ENCODE data around the gene TCP11.

TCP11 gene

DNA sequence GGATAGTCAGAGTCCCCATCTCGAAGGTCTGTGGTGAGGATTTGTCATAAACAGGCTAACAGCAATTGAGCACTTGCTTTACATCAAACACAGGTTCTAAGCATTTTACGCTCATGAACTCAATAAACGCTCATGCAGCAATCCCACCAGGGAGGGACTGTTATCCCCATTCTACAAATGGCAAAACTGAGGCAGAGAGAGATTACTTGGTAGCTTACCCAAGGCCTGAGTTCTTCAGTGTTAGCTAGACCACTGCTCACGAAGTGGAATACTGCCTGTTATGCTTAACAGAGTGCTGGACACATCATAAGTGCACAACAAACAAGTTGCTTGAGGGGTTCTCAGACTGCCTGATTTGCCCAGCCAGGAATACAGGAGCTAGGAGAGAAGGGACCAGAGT lies 23.7 kb upstream of the TCP11 start:
- peak overlapping the region; percentile 62 for H3K27ac ChIP-seq
- TF ChIP-seq, protein P1, sequence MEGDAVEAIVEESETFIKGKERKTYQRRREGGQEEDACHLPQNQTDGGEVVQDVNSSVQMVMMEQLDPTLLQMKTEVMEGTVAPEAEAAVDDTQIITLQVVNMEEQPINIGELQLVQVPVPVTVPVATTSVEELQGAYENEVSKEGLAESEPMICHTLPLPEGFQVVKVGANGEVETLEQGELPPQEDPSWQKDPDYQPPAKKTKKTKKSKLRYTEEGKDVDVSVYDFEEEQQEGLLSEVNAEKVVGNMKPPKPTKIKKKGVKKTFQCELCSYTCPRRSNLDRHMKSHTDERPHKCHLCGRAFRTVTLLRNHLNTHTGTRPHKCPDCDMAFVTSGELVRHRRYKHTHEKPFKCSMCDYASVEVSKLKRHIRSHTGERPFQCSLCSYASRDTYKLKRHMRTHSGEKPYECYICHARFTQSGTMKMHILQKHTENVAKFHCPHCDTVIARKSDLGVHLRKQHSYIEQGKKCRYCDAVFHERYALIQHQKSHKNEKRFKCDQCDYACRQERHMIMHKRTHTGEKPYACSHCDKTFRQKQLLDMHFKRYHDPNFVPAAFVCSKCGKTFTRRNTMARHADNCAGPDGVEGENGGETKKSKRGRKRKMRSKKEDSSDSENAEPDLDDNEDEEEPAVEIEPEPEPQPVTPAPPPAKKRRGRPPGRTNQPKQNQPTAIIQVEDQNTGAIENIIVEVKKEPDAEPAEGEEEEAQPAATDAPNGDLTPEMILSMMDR (conservative IDR thresholded peaks at IDR 0.05): no peak

GRCh38 chr6:35164277-35164676 lies 23.1 kb upstream of the TCP11 start:
- H3K27ac ChIP-seq: no peak overlapping the region
- TF ChIP-seq, protein P1 (conservative IDR thresholded peaks at IDR 0.05): no peak

DNA sequence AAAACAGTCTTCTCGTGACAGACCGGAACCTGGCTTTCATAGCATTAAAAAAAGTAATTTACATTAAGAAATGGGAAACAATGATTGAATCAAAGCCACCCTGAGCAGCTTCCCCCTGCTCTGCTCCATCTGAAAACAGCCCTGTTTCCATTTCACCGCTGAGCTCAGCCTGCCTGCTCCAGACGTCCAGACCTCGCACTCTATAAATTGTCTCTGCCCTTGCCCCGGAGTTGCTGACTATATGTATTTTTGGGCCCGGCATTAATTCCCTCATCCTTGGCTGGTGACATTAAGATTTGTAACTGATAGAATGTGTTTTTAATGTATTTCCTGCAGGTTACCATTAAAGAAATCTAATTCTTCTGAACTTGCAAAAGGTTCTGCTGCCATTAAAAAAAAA lies 22.7 kb upstream of the TCP11 start:
- TF ChIP-seq, protein P1 (conservative IDR thresholded peaks at IDR 0.05): no peak
- no peak overlapping the region for H3K27ac ChIP-seq

DNA sequence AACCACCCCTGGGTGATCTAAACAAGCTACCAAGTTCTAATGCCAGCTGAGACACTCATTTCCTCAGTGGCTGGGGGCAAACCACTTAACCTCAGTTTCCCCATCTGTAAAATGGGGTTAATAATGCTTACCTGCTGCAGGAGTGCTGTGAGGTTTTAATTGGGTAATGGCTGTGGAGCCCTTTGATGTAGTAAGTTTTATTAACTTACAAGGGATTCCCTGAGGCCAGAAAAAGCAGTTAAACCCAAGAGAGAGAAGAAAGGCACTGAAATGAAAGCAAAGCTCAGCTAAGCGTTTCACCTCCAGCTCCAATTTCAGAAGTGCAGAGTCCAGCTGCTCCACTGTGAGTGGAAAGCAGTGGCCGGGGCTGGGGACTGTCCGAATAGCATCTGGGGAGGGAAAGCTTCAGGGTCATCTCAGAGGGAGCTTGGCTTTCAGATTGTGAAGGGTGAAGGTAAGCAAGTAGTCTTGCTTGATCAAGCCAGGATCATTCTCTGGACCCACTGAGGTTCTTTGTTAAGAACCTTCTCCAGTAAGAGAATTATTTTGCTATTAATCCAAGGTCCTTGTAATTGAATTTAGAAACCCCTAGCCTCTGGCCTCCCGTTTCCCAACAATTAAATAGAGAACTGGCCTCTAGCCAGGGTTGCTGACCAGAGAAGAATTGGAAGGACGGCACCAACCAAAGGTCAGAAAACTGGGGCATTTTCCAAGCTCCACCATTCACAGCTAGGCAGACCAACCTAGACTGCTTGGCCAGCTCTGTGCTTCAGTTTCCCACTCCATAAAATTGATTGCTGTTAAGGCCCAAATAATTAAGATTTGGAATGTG lies 20.9 kb upstream of the TCP11 start:
- TF ChIP-seq, protein P1 (conservative IDR thresholded peaks at IDR 0.05): no peak
- H3K27ac ChIP-seq: no peak overlapping the region

- TF ChIP-seq, protein P1 (conservative IDR thresholded peaks at IDR 0.05): no peak
- H3K27ac ChIP-seq: no peak overlapping the region
Observed at GRCh38 chr6:35161266-35161665, 20.1 kb upstream of the TCP11 start.

DNA sequence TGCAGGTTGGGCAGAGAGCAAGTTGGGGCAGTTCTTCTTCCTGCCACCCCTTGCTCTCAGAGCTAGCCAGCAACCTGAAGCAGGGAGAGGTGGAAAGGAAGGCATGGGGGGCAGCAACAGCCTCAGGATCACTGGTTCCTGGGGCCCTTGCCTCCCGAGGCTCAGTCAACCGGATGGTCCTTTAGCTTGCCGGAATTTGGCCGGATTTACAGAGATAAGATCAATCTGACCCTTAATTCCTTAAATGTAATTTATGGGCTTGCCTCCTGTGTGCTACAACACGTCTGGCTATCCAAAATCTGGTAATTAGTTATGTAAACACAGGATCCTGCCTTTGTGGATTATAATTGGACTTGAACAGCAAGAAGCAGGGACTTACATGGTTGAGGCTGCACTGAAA lies 19.5 kb upstream of the TCP11 start:
- TF ChIP-seq, protein P1 (conservative IDR thresholded peaks at IDR 0.05): no peak
- H3K27ac ChIP-seq: no peak overlapping the region

DNA sequence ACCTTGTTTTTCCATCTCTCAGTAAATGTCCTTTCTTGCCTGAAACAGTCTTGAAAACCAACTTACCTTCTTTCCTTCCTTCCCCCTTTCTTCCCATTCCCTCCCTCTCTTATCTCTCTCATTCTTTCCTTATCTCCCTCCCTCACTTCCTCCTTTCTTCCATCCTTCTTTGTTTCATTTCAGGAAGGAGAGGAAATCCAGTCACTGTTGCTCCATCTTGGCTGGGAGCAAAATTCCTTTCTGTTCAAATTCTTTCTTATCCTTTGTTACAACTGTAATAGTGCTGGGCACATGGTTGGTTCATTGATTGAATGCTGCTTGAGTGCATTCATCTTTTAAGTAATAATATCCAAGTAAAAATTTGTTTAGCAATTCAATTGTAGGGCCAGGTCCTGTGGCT lies 17.4 kb upstream of the TCP11 start:
- TF ChIP-seq, protein P1 (conservative IDR thresholded peaks at IDR 0.05): no peak
- H3K27ac ChIP-seq: no peak overlapping the region

All from VCaP (cell line).